ENCODE measurements around the gene TMEM138. TPM values are rescaled to one million over a fixed set of nuclear protein-coding genes. Genes with fewer than 3 reads are reported as not detected.

Gene TMEM138
- total RNA-seq, 1 donor from 2014 or later, result 10.0 TPM

DNA sequence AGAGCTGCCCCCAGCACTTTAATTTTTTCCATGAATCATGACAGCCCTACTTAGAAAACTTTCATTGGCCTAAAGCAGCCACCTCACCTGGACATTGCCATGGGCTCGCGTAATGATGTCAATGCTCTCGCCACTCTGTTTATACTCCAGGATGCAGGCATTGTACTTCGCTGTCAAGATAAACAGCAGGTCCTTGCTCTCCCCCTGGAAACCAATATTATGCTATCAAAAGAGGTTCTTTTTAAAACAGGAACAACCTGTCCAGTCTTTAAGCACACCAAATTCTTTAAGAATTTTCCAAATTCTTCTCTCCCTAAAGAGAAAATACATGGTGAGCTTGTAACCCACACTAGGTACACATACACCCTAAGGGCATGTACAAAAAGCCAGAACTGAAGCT lies 32.3 kb upstream of the TMEM138 start:
- peaks cover 9% of the 10 kb centered on the region for H3K36me3 ChIP-seq (ENCODE audit: control insufficient read depth, insufficient read depth, low read length)
- no peaks in the 10 kb centered on the region for H3K27me3 ChIP-seq (ENCODE audit: control insufficient read depth, insufficient read depth, low read length)
- DNase-seq (ENCODE audit: low read depth) (no peak), FAIRE-seq (no peak)
- no peak overlapping the region for H3K4me3 ChIP-seq (ENCODE audit: low read depth, low read length)
- TF ChIP-seq, protein P1, sequence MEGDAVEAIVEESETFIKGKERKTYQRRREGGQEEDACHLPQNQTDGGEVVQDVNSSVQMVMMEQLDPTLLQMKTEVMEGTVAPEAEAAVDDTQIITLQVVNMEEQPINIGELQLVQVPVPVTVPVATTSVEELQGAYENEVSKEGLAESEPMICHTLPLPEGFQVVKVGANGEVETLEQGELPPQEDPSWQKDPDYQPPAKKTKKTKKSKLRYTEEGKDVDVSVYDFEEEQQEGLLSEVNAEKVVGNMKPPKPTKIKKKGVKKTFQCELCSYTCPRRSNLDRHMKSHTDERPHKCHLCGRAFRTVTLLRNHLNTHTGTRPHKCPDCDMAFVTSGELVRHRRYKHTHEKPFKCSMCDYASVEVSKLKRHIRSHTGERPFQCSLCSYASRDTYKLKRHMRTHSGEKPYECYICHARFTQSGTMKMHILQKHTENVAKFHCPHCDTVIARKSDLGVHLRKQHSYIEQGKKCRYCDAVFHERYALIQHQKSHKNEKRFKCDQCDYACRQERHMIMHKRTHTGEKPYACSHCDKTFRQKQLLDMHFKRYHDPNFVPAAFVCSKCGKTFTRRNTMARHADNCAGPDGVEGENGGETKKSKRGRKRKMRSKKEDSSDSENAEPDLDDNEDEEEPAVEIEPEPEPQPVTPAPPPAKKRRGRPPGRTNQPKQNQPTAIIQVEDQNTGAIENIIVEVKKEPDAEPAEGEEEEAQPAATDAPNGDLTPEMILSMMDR (IDR thresholded peaks at IDR 0.05; ENCODE audit: insufficient read depth, low read length, severe bottlenecking), result no peak

DNA sequence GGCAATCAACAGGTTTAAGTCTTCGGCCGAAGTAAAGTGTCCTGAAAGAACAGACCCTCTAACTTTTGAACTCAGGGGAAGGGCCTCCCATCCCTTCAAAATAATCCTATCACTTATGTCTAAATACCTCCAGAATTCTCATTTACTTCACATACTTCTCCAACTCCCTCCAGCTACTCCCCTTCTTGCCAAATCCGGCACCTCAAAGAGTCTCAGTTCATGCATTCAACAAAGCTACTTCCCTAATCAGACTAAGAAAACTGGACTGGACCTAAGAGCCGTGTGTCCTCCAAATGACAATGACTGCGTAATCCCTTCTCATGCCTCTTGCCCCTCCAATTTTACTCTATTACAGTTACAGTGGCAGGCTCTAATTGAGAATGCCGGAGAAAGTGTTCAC lies 30.5 kb upstream of the TMEM138 start:
- Histone ChIP-seq H3K36me3 (ENCODE audit: control insufficient read depth, insufficient read depth, low read length) (peaks cover 6% of the 10 kb centered on the region), H3K4me3 (ENCODE audit: low read depth, low read length) (peak overlapping the region; percentile 92), H3K27me3 (ENCODE audit: control insufficient read depth, insufficient read depth, low read length) (no peaks in the 10 kb centered on the region)
- no peak for FAIRE-seq
- TF ChIP-seq, protein P1 (IDR thresholded peaks at IDR 0.05; ENCODE audit: insufficient read depth, low read length, severe bottlenecking), result no peak
- no peak for DNase-seq (ENCODE audit: low read depth)

DNA sequence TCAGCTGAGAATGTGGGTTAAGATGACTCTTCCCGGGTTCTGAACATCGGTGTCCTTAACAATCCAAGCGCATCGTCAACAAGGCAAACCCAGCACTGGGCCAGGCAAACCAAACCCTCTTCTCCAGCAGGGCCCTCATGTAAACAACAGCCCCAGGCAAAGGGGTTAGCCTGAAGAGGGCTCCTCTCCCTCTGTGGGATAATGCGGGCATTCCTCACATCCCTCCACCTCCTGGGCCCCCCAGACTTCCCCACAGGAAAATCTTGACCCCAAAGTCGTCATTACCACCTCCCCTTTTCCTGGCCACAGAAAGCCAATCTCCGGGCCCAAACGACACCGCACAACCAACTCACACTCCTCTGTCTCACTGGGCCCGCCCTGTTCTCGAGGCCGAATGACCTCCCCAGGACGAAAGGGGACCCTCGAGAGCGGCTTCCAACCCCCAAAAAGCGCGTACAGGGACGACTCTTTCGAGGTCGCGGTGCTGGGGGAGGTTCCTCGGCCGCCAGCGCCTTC lies 29.8 kb upstream of the TMEM138 start:
- Histone ChIP-seq H3K4me3 (ENCODE audit: low read depth, low read length) (peak overlapping the region; percentile 92), H3K36me3 (ENCODE audit: control insufficient read depth, insufficient read depth, low read length) (peaks cover 3% of the 10 kb centered on the region), H3K27me3 (ENCODE audit: control insufficient read depth, insufficient read depth, low read length) (no peaks in the 10 kb centered on the region)
- DNase-seq (ENCODE audit: low read depth) (no peak), FAIRE-seq (no peak)
- TF ChIP-seq, protein P1 (IDR thresholded peaks at IDR 0.05; ENCODE audit: insufficient read depth, low read length, severe bottlenecking), result no peak

DNA sequence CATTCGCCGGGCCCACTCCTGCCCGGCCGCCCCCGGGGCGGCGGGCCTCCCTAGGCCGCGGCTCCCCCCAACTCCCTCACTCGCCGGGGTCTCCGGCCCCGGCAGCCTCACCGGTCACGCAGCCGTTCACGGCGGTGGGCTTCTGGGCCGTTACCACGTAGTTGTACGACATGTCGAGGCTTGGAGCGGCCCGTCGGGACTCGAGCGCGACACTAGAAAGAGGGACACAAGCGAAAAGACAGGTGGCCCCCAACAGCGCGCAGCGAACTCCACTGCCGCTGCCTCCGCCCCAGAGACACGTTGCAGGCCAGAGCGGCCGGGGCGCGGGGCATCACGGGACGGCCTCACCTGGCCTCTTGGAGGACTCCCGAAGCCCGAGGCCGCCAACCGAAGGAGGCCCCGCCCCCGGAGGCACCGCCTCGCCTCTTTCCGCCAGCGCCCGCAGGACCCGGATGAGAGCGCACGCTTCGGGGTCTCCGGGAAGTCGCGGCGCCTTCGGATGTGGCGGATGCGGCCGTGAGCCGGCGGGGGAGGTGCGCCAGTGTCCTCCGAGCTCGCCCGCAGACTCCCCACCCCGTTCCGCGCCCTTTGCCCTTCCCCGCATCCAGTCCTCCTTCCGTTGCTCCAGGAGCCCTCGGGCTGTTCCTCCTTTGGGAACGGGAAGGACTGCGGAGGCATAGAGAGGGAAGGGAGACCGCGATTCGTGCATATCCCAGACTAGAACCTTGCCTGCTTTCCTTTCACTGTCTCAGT lies 29.2 kb upstream of the TMEM138 start, which contains the start of the genes DDB1 and TKFC:
TSS of gene DDB1 (minus strand) at position 309 of the 753 bp plus-strand sequence. CDS start at position 172, 137 bp downstream.
TSS of gene TKFC (plus strand) at position 432 of the 753 bp plus-strand sequence. CDS start 1,501 bp downstream, outside the sequence.
- H3K27me3 ChIP-seq (ENCODE audit: control insufficient read depth, insufficient read depth, low read length), result no peaks in the 10 kb centered on the region
- TF ChIP-seq, protein P1 (IDR thresholded peaks at IDR 0.05; ENCODE audit: insufficient read depth, low read length, severe bottlenecking), result no peak
- DNase-seq (ENCODE audit: low read depth) (peak; percentile 79), FAIRE-seq (no peak)
- peak within 1 kb of the TSS; percentile 92 for H3K4me3 ChIP-seq (ENCODE audit: low read depth, low read length)
- peaks cover 3% of the 10 kb centered on the region for H3K36me3 ChIP-seq (ENCODE audit: control insufficient read depth, insufficient read depth, low read length)

DNA sequence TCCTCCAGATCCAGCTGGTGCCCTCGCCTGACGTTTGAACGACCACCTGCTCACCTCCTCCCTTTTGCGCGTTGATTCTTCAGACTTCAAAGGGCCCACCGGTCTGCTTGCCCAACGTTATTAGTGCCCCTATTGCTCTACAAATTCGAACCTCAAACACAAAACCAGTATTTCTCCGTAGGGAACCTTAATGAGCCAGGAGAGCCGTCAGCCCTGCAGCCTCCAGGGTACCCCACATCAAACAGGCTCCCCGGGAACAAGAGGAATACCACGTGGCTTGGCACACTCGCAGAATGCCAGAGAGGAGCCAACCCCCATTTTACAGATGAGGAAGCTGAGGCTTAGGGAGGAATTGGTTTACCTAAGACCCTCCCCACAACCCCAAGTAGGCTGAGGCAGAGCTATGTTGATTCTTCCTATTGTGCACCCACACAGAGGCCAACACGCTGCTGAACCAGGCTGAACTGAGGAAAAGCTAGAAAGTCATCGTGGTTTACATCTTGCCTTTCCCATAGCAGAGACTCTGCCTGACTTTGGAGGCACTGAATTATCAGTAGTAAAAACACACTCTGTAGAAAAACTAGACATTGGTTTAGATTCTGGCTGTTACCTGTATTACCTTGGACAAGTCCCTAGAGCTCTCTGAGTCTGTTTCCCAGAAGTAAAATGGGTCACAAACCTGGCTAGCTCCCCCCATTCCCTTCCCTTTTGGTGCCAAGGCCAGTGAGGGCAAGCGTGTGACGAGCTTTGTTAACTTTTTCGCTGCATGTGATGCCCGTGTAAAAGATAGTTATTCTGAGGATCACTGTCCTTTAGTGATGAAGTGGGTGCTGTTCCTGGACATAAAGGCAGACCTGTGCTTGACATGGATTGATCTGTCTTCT lies 28.4 kb upstream of the TMEM138 start:
- FAIRE-seq (no peak), DNase-seq (ENCODE audit: low read depth) (no peak)
- Histone ChIP-seq H3K27me3 (ENCODE audit: control insufficient read depth, insufficient read depth, low read length) (no peaks in the 10 kb centered on the region), H3K36me3 (ENCODE audit: control insufficient read depth, insufficient read depth, low read length) (peaks cover 8% of the 10 kb centered on the region), H3K4me3 (ENCODE audit: low read depth, low read length) (peak overlapping the region; percentile 92)
- TF ChIP-seq, protein P1 (IDR thresholded peaks at IDR 0.05; ENCODE audit: insufficient read depth, low read length, severe bottlenecking), result no peak
